HepG2 (cell line): Measurements from ENCODE around the gene DRAP1. TPM values are rescaled to one million over a fixed set of nuclear protein-coding genes. Genes with fewer than 3 reads are reported as not detected.

Experiments
- CTCF ChIP-seq: sonication (generic); formaldehyde crosslinking; IDR thresholded peaks from 2 replicates; pipeline ENCODE4 v1.5.0; 2020; ENCODE audit warnings: mild to moderate bottlenecking, missing genetic modification reagents, moderate library complexity
- HIC2 ChIP-seq: sonication (generic); formaldehyde crosslinking; IDR thresholded peaks from 2 replicates; pipeline ENCODE4 v1.9.0; 2022; ENCODE audit warnings: low read depth, missing genetic modification reagents
- HMGXB3 ChIP-seq: sonication (generic); formaldehyde crosslinking; IDR thresholded peaks from 2 replicates; pipeline ENCODE4 v1.4.0; 2020; ENCODE audit warnings: missing genetic modification reagents, borderline replicate concordance
- KLF11 ChIP-seq: IDR thresholded peaks from 2 replicates; pipeline ENCODE4 v1.6.1; 2016; ENCODE audit warnings: missing compliant biosample characterization
- ONECUT2 ChIP-seq: sonication (generic); formaldehyde crosslinking; IDR thresholded peaks from 2 replicates; pipeline ENCODE4 v1.4.0; 2020; ENCODE audit warnings: missing genetic modification reagents
- PLRG1 ChIP-seq: fragments of 450-650 bp; conservative IDR thresholded peaks from 2 replicates; pipeline ENCODE4 v1.6.1; 2016
- POLR2AphosphoS5 ChIP-seq: IDR thresholded peaks from 2 replicates; pipeline ENCODE4 v1.6.1; 2012; ENCODE audit warnings: low read depth, low read length
- REXO4 ChIP-seq: sonication (generic); formaldehyde crosslinking; IDR thresholded peaks from 2 replicates; pipeline ENCODE4 v1.8.0; 2022; ENCODE audit warnings: missing genetic modification reagents, mild to moderate bottlenecking, borderline replicate concordance
- ZNF652 ChIP-seq: IDR thresholded peaks from 2 replicates; pipeline ENCODE4 v1.6.1; 2016; ENCODE audit warnings: low read depth, borderline replicate concordance
- polyA plus RNA-seq, 8 experiments: library from polyadenylated mRNA; depleted of rRNA in 3 of 8; stranded (reverse) in 7 of 8; unstranded in 1 of 8; fragments of >200 nt; fragmentation: Illumina TruSeq in 4 of 8; extraction: Trizol in 4 of 8; gene quantifications; 2 replicates each; pipeline versions ENCODE4 v1.2.1 to v1.2.3, GENCODE V29; 2011 to 2016; ENCODE audit warnings: low read depth in 4 of 8, missing spikeins in 1 of 8, mixed read lengths in 1 of 8; ENCODE audit not compliant: insufficient read depth in 1 of 8
- total RNA-seq, 5 experiments: library from RNA; depleted of rRNA; stranded (reverse); fragments of >200 nt; fragmentation: Illumina TruSeq; extraction: Trizol; gene quantifications; 2 replicates each; pipeline ENCODE4 v1.2.3, GENCODE V29; 2016; ENCODE audit warnings: low read depth in 1 of 5
- TF ChIP-seq, protein P1 (sequence below): sonication (generic); formaldehyde crosslinking; IDR thresholded peaks from 2 replicates; pipeline ENCODE4; 2020; ENCODE audit warnings: missing genetic modification reagents, mild to moderate bottlenecking, borderline replicate concordance
- TF ChIP-seq, protein P2 (sequence below): sonication (generic); formaldehyde crosslinking; IDR thresholded peaks from 2 replicates; pipeline ENCODE4 v1.4.0; 2020; ENCODE audit warnings: missing genetic modification reagents
- TF ChIP-seq, protein P3 (sequence below): sonication (generic); formaldehyde crosslinking; IDR thresholded peaks from 2 replicates; pipeline ENCODE4 v1.9.0; 2021; ENCODE audit warnings: missing genetic modification reagents, borderline replicate concordance

Gene DRAP1
- total and polyA plus RNA-seq, 2 of the 13 experiments (the other 11 are each of a cell fraction or from before 2014, with no cell fraction given) = 46.8 to 52.3 TPM

GRCh38 chr11:65900125-65900898 is 18.9 kb upstream of the DRAP1 start, which contains the start of gene FOSL1 (continued):
- TF ChIP-seq, protein P1, sequence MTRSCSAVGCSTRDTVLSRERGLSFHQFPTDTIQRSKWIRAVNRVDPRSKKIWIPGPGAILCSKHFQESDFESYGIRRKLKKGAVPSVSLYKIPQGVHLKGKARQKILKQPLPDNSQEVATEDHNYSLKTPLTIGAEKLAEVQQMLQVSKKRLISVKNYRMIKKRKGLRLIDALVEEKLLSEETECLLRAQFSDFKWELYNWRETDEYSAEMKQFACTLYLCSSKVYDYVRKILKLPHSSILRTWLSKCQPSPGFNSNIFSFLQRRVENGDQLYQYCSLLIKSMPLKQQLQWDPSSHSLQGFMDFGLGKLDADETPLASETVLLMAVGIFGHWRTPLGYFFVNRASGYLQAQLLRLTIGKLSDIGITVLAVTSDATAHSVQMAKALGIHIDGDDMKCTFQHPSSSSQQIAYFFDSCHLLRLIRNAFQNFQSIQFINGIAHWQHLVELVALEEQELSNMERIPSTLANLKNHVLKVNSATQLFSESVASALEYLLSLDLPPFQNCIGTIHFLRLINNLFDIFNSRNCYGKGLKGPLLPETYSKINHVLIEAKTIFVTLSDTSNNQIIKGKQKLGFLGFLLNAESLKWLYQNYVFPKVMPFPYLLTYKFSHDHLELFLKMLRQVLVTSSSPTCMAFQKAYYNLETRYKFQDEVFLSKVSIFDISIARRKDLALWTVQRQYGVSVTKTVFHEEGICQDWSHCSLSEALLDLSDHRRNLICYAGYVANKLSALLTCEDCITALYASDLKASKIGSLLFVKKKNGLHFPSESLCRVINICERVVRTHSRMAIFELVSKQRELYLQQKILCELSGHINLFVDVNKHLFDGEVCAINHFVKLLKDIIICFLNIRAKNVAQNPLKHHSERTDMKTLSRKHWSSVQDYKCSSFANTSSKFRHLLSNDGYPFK (CRISPR knock-in tag) = no peak
- no peak for TF ChIP-seq REXO4
- no peak for TF ChIP-seq PLRG1
- no peak for TF ChIP-seq HIC2 (CRISPR knock-in tag)
- TF ChIP-seq ONECUT2 = no peak
- TF ChIP-seq CTCF (CRISPR knock-in tag) = peak; percentile 15; the same call in 1 of the 2 replicates
- no peak for TF ChIP-seq ZNF652 (CRISPR knock-in tag)
- TF ChIP-seq, protein P2, sequence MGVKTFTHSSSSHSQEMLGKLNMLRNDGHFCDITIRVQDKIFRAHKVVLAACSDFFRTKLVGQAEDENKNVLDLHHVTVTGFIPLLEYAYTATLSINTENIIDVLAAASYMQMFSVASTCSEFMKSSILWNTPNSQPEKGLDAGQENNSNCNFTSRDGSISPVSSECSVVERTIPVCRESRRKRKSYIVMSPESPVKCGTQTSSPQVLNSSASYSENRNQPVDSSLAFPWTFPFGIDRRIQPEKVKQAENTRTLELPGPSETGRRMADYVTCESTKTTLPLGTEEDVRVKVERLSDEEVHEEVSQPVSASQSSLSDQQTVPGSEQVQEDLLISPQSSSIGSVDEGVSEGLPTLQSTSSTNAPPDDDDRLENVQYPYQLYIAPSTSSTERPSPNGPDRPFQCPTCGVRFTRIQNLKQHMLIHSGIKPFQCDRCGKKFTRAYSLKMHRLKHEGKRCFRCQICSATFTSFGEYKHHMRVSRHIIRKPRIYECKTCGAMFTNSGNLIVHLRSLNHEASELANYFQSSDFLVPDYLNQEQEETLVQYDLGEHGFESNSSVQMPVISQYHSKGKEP = no peak
- 0 out of 2 replicates have a peak, but pooled peaks have one; percentile 68 for TF ChIP-seq KLF11 (CRISPR knock-in tag)
- TF ChIP-seq HMGXB3 (CRISPR knock-in tag) = no peak
- TF ChIP-seq POLR2AphosphoS5 = peak; percentile 65
- TF ChIP-seq, protein P3, sequence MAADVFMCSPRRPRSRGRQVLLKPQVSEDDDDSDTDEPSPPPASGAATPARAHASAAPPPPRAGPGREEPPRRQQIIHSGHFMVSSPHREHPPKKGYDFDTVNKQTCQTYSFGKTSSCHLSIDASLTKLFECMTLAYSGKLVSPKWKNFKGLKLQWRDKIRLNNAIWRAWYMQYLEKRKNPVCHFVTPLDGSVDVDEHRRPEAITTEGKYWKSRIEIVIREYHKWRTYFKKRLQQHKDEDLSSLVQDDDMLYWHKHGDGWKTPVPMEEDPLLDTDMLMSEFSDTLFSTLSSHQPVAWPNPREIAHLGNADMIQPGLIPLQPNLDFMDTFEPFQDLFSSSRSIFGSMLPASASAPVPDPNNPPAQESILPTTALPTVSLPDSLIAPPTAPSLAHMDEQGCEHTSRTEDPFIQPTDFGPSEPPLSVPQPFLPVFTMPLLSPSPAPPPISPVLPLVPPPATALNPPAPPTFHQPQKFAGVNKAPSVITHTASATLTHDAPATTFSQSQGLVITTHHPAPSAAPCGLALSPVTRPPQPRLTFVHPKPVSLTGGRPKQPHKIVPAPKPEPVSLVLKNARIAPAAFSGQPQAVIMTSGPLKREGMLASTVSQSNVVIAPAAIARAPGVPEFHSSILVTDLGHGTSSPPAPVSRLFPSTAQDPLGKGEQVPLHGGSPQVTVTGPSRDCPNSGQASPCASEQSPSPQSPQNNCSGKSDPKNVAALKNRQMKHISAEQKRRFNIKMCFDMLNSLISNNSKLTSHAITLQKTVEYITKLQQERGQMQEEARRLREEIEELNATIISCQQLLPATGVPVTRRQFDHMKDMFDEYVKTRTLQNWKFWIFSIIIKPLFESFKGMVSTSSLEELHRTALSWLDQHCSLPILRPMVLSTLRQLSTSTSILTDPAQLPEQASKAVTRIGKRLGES (CRISPR knock-in tag) = no peak
